ENCODE data around the gene RAD51B.

RAD51B gene

GRCh38 chr14:68587931-68588330, 768.4 kb downstream of the RAD51B start:
- H3K36me3 ChIP-seq (ENCODE audit: control insufficient read depth, insufficient read depth, low read length): no peaks in the 10 kb centered on the region
- no peaks in the 10 kb centered on the region for H3K79me2 ChIP-seq
- TF ChIP-seq, protein P1, sequence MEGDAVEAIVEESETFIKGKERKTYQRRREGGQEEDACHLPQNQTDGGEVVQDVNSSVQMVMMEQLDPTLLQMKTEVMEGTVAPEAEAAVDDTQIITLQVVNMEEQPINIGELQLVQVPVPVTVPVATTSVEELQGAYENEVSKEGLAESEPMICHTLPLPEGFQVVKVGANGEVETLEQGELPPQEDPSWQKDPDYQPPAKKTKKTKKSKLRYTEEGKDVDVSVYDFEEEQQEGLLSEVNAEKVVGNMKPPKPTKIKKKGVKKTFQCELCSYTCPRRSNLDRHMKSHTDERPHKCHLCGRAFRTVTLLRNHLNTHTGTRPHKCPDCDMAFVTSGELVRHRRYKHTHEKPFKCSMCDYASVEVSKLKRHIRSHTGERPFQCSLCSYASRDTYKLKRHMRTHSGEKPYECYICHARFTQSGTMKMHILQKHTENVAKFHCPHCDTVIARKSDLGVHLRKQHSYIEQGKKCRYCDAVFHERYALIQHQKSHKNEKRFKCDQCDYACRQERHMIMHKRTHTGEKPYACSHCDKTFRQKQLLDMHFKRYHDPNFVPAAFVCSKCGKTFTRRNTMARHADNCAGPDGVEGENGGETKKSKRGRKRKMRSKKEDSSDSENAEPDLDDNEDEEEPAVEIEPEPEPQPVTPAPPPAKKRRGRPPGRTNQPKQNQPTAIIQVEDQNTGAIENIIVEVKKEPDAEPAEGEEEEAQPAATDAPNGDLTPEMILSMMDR (IDR thresholded peaks at IDR 0.05): no peak
- no peaks in the 10 kb centered on the region for H3K9me3 ChIP-seq (ENCODE audit: control insufficient read depth, low read length)
- no peaks in the 10 kb centered on the region for H3K27me3 ChIP-seq (ENCODE audit: control insufficient read depth, insufficient read depth, low read length)
- no peaks in the 10 kb centered on the region for H3K4me1 ChIP-seq
- H2AFZ ChIP-seq: no peak overlapping the region
- H3K4me2 ChIP-seq (ENCODE audit: low read length): no peak overlapping the region
- no peak overlapping the region for H3K9ac ChIP-seq
- H3K27ac ChIP-seq: no peak overlapping the region
- no peak overlapping the region for H3K4me3 ChIP-seq (ENCODE audit: low read depth, low read length)

DNA sequence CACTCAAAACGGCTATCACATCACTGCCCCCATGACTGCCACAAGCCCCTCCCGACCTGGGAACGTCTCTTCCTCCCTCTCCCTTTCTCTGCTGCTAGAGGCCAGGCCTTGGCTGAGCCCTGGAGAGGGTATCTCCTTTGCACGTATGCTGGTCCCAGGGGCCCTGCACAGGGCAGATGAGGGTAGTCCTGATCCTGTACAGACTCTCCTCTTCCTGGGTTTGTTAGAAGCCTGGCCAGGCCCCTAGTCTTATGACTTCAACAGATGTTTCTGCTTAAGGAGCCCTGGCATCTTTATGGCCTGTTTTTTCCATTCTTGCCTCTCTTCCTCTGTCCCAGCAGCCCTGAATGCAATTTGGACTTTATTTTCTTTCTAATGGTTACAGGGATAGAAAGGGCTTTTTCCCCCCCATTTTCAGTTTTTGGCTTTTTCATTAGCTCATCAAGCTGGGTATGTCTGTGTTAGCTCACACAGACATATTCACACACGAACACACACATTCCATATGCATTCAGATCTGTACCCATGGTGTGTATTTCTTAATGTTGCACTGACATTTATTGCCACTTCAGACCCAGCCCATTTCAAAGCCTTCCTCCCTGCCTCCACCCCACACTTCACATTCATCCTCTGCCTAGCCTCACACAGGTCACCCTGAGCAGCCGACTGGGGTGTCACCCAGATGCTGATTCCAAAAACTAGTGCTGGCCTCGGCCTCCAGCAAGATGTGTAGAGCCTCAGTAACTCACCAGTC, 770.0 kb downstream of the RAD51B start:
- H3K27me3 ChIP-seq (ENCODE audit: control insufficient read depth, insufficient read depth, low read length): no peaks in the 10 kb centered on the region

GRCh38 chr14:68590201-68590522, 770.6 kb downstream of the RAD51B start:
- Histone ChIP-seq H2AFZ (no peak overlapping the region), H3K4me1 (no peaks in the 10 kb centered on the region), H3K4me3 (ENCODE audit: low read depth, low read length) (no peak overlapping the region), H3K9me3 (ENCODE audit: control insufficient read depth, low read length) (no peaks in the 10 kb centered on the region), H3K36me3 (ENCODE audit: control insufficient read depth, insufficient read depth, low read length) (no peaks in the 10 kb centered on the region), H3K27me3 (ENCODE audit: control insufficient read depth, insufficient read depth, low read length) (no peaks in the 10 kb centered on the region), H3K9ac (no peak overlapping the region), H3K4me2 (ENCODE audit: low read length) (no peak overlapping the region), H3K27ac (no peak overlapping the region), H3K79me2 (no peaks in the 10 kb centered on the region)
- TF ChIP-seq, protein P1 (IDR thresholded peaks at IDR 0.05): no peak

More for the DNA sequence above, 770.0 kb downstream of the RAD51B start:
- Histone ChIP-seq H3K79me2 (no peaks in the 10 kb centered on the region), H3K36me3 (ENCODE audit: control insufficient read depth, insufficient read depth, low read length) (no peaks in the 10 kb centered on the region), H3K4me2 (ENCODE audit: low read length) (no peak overlapping the region), H2AFZ (no peak overlapping the region), H3K4me1 (no peaks in the 10 kb centered on the region), H3K27ac (no peak overlapping the region), H3K9ac (no peak overlapping the region), H3K9me3 (ENCODE audit: control insufficient read depth, low read length) (no peaks in the 10 kb centered on the region), H3K4me3 (ENCODE audit: low read depth, low read length) (no peak overlapping the region)
- TF ChIP-seq, protein P1 (IDR thresholded peaks at IDR 0.05): no peak

- no peak overlapping the region for H3K4me2 ChIP-seq (ENCODE audit: low read length)
- H3K4me3 ChIP-seq (ENCODE audit: low read depth, low read length): no peak overlapping the region
- H3K27me3 ChIP-seq (ENCODE audit: control insufficient read depth, insufficient read depth, low read length): no peaks in the 10 kb centered on the region
- H3K79me2 ChIP-seq: no peaks in the 10 kb centered on the region
- no peaks in the 10 kb centered on the region for H3K9me3 ChIP-seq (ENCODE audit: control insufficient read depth, low read length)
- no peak overlapping the region for H3K9ac ChIP-seq
- H2AFZ ChIP-seq: no peak overlapping the region
- TF ChIP-seq, protein P1 (IDR thresholded peaks at IDR 0.05): no peak
- H3K36me3 ChIP-seq (ENCODE audit: control insufficient read depth, insufficient read depth, low read length): no peaks in the 10 kb centered on the region
- H3K4me1 ChIP-seq: no peaks in the 10 kb centered on the region
- H3K27ac ChIP-seq: no peak overlapping the region
Measured at GRCh38 chr14:68591786-68592185, 772.2 kb downstream of the RAD51B start.

- TF ChIP-seq, protein P1 (IDR thresholded peaks at IDR 0.05): no peak
- Histone ChIP-seq H3K9ac (no peak overlapping the region), H3K27ac (no peak overlapping the region), H3K4me2 (ENCODE audit: low read length) (no peak overlapping the region), H2AFZ (no peak overlapping the region), H3K36me3 (ENCODE audit: control insufficient read depth, insufficient read depth, low read length) (no peaks in the 10 kb centered on the region), H3K4me1 (no peaks in the 10 kb centered on the region), H3K9me3 (ENCODE audit: control insufficient read depth, low read length) (no peaks in the 10 kb centered on the region), H3K79me2 (no peaks in the 10 kb centered on the region), H3K27me3 (ENCODE audit: control insufficient read depth, insufficient read depth, low read length) (no peaks in the 10 kb centered on the region), H3K4me3 (ENCODE audit: low read depth, low read length) (no peak overlapping the region)
Measured at GRCh38 chr14:68592948-68593556, 773.5 kb downstream of the RAD51B start.

Measured in parathyroid adenoma (tissue), 2 donors.